HUDEP-2 (cell line): ENCODE results near the gene CEP72.
"Not testable (repeated sequence)": the region's sequence is repeated elsewhere in the genome, so short reads cannot be mapped to it uniquely, and the experiment has no call there.

Source experiments
- DNase-seq, 76 experiments: peaks; one replicate each; lab custom pipeline; 2025; ENCODE audit not compliant: unreplicated experiment in 76 of 76; lab: John Stamatoyannopoulos, UW

The CEP72 gene

GRCh38 chr5:679166-679895 is 67.2 kb downstream of the CEP72 start:
- DNase-seq, result not testable (repeated sequence)

GRCh38 chr5:680118-680795 is 68.1 kb downstream of the CEP72 start:
- not testable (repeated sequence) for DNase-seq

GRCh38 chr5:680836-681235 is 68.7 kb downstream of the CEP72 start:
- not testable (repeated sequence) for DNase-seq

GRCh38 chr5:681317-682191 is 69.4 kb downstream of the CEP72 start:
- not testable (repeated sequence) for DNase-seq

GRCh38 chr5:682216-682615 is 70.1 kb downstream of the CEP72 start:
- DNase-seq, result not testable (repeated sequence)

GRCh38 chr5:682651-683358 is 70.7 kb downstream of the CEP72 start:
- peak in 1 of 76 experiments; percentile 13 for DNase-seq

- DNase-seq, result no peak
These were observed 71.7 kb downstream of the CEP72 start for GRCh38 chr5:683551-684481.

GRCh38 chr5:684751-685216 is 72.6 kb downstream of the CEP72 start:
- DNase-seq, result no peak

GRCh38 chr5:685262-686171 is 73.4 kb downstream of the CEP72 start:
- DNase-seq, result no peak

- not testable (repeated sequence) for DNase-seq
These were observed 74.0 kb downstream of the CEP72 start for GRCh38 chr5:686172-686523.

GRCh38 chr5:686936-687335 is 74.8 kb downstream of the CEP72 start:
- not testable (repeated sequence) for DNase-seq

- DNase-seq, result not testable (repeated sequence)
These were observed 76.3 kb downstream of the CEP72 start for GRCh38 chr5:688348-689010.

GRCh38 chr5:690293-690692 is 78.2 kb downstream of the CEP72 start:
- not testable (repeated sequence) for DNase-seq

- DNase-seq, result not testable (repeated sequence)
These were observed 78.9 kb downstream of the CEP72 start for GRCh38 chr5:691049-691448.

GRCh38 chr5:691817-692528 is 79.8 kb downstream of the CEP72 start:
- no peak for DNase-seq

GRCh38 chr5:692529-693041 is 80.4 kb downstream of the CEP72 start:
- DNase-seq, result peak in 1 of 76 experiments; percentile 28
